Colonic mucosa (tissue), 4 donors: ENCODE results near the gene JAKMIP2. TPM values are rescaled to one million over a fixed set of nuclear protein-coding genes. Genes with fewer than 3 reads are reported as not detected.

Source experiments
- DNase-seq: peaks from one replicate; pipeline ENCODE4 v3.0.0-alpha.2; 2020
- H3K27ac ChIP-seq: fragments of 200-600 bp; one replicate; pipeline ENCODE4 v1.8.0; 2021
- H3K27me3 ChIP-seq: fragments of 200-600 bp; one replicate; pipeline ENCODE4 v1.8.0; 2021
- H3K36me3 ChIP-seq: fragments of 200-600 bp; one replicate; pipeline ENCODE4 v1.8.0; 2021
- H3K4me1 ChIP-seq: fragments of 200-600 bp; one replicate; pipeline ENCODE4 v1.8.0; 2021; ENCODE audit warnings: mild to moderate bottlenecking
- H3K4me3 ChIP-seq: fragments of 200-600 bp; one replicate; pipeline ENCODE4 v1.8.0; 2021
- H3K9ac ChIP-seq, 2 donors: one replicate each; pipeline ENCODE4 v1.7.0; 2013; ENCODE audit warnings: control low read depth in 2 of 2, low read depth in 2 of 2, low read length in 2 of 2
- H3K9me3 ChIP-seq: fragments of 200-600 bp; one replicate; pipeline ENCODE4 v1.8.0; 2021
- intact Hi-C: fragments of 100-400 bp; cut with DNase I; formaldehyde crosslinking; loops from one replicate; pipeline ENCODE4 v1.14.1; 2022
- total RNA-seq, 2 donors: library from RNA; stranded (reverse); fragmentation: NEBNext Ultra II Directional in 1 of 2; extraction: Animal tissue kit (Norgen Biotek cat#: 25700) in 1 of 2; gene quantifications; one replicate each; pipeline ENCODE4 v1.2.1, GENCODE V29; 2021
- TF ChIP-seq, protein P1 (sequence below): fragments of 200-600 bp; IDR thresholded peaks from one replicate; pipeline ENCODE4 v1.8.0; 2022; ENCODE audit warnings: antibody characterized with exemption, mild to moderate bottlenecking
- donor health status: healthy.
- donor health status: DM: no; HTN: no; CAD: no.
- donor health status: DM: no; HTN: no; CAD: no.

Gene JAKMIP2
- total RNA-seq, 2 donors from 2014 or later, result 0.17 to 1.3 TPM

DNA sequence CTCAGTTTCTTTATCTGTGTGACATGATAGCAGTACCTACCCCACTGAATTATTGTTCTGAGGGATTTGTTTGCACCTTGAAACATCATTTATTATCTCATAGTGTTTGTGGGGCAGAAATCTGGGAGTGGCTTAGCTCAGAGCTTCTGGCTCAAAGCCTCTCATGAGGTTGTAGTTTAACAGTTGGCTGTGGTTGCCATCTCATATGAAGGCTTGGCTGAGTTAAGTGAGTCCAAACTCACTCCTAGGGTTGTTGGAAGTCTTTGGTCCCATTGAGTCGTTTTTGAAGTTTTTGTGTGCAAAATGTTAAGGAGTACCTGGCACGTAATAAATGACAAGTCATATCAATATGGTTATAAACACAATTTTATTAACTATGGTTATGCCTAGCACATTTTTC, 3.6 kb upstream of the JAKMIP2 start:
- H3K4me3 ChIP-seq, result no peak overlapping the region
- H3K9me3 ChIP-seq, result no peaks in the 10 kb centered on the region
- H3K9ac ChIP-seq, result no peak overlapping the region
- no peaks in the 10 kb centered on the region for H3K36me3 ChIP-seq
- intact Hi-C loops, result no loop called here
- no peak overlapping the region for H3K27ac ChIP-seq
- DNase-seq, result no peak
- TF ChIP-seq, protein P1, sequence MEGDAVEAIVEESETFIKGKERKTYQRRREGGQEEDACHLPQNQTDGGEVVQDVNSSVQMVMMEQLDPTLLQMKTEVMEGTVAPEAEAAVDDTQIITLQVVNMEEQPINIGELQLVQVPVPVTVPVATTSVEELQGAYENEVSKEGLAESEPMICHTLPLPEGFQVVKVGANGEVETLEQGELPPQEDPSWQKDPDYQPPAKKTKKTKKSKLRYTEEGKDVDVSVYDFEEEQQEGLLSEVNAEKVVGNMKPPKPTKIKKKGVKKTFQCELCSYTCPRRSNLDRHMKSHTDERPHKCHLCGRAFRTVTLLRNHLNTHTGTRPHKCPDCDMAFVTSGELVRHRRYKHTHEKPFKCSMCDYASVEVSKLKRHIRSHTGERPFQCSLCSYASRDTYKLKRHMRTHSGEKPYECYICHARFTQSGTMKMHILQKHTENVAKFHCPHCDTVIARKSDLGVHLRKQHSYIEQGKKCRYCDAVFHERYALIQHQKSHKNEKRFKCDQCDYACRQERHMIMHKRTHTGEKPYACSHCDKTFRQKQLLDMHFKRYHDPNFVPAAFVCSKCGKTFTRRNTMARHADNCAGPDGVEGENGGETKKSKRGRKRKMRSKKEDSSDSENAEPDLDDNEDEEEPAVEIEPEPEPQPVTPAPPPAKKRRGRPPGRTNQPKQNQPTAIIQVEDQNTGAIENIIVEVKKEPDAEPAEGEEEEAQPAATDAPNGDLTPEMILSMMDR, result no peak
- H3K4me1 ChIP-seq, result no peaks in the 10 kb centered on the region
- no peaks in the 10 kb centered on the region for H3K27me3 ChIP-seq

DNA sequence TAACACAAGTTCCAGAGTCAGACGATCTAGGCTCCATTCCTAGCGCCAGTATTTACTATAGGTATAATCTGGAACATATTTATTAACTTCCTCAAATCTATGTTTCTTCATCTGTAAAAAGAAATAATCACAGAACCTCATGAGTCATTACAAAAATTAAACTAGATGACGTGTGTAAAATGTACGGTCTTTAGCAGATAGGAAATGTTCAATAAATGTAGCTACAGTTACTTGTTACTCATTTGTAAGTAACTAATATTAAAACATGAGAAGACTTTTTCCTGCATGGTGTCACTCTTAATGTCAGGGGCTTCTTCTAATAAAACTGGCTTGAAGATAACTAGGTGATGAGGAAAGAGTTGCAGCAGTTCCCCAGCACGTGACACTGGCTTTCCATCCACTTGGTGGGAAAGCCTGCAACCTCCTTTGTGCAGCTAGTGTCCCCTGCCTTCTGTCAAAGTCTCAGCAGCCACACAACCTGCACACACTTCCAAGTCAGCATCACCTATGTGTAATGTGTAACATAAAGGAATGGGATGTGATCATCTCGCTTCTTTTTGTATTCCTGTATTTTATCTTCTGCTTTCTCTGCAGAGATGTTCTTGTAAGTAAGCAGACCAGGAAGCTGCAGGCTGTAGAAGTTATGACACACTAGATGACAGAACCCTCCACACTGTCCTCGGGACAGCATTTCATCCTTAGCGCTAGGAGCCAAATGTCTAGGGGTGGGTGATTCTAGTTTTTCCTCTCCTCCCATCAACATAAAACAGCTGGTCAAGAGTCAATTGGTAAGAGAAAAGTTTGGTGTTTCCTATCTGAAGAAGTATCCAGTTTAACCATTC, 1.8 kb upstream of the JAKMIP2 start:
- no peaks in the 10 kb centered on the region for H3K27me3 ChIP-seq
- no peak for DNase-seq
- no peaks in the 10 kb centered on the region for H3K9me3 ChIP-seq
- intact Hi-C loops, result no loop called here
- H3K4me1 ChIP-seq, result no peaks in the 10 kb centered on the region
- no peak overlapping the region for H3K9ac ChIP-seq
- H3K36me3 ChIP-seq, result no peaks in the 10 kb centered on the region
- H3K4me3 ChIP-seq, result no peak overlapping the region
- no peak overlapping the region for H3K27ac ChIP-seq
- TF ChIP-seq, protein P1, result no peak

GRCh38 chr5:147780924-147781573, 1.5 kb downstream of the JAKMIP2 start:
- no peak overlapping the region for H3K27ac ChIP-seq
- no peaks in the 10 kb centered on the region for H3K4me1 ChIP-seq
- H3K4me3 ChIP-seq, result no peak overlapping the region
- H3K36me3 ChIP-seq, result no peaks in the 10 kb centered on the region
- intact Hi-C loops, result no loop called here
- no peaks in the 10 kb centered on the region for H3K27me3 ChIP-seq
- no peak for DNase-seq
- H3K9me3 ChIP-seq, result no peaks in the 10 kb centered on the region
- no peak overlapping the region for H3K9ac ChIP-seq
- TF ChIP-seq, protein P1, result no peak

GRCh38 chr5:147779694-147780093, 2.8 kb downstream of the JAKMIP2 start:
- Histone ChIP-seq H3K9me3 (no peaks in the 10 kb centered on the region), H3K27me3 (no peaks in the 10 kb centered on the region), H3K9ac (no peak overlapping the region), H3K4me1 (no peaks in the 10 kb centered on the region), H3K4me3 (no peak overlapping the region), H3K36me3 (no peaks in the 10 kb centered on the region), H3K27ac (no peak overlapping the region)
- TF ChIP-seq, protein P1, result no peak
- intact Hi-C loops, result no loop called here
- DNase-seq, result no peak

- Histone ChIP-seq H3K4me3 (no peak overlapping the region), H3K9ac (no peak overlapping the region), H3K4me1 (no peaks in the 10 kb centered on the region), H3K27ac (no peak overlapping the region), H3K27me3 (no peaks in the 10 kb centered on the region), H3K9me3 (no peaks in the 10 kb centered on the region), H3K36me3 (no peaks in the 10 kb centered on the region)
- DNase-seq, result no peak
- TF ChIP-seq, protein P1, result no peak
- intact Hi-C loops, result no loop called here
Observed at GRCh38 chr5:147776989-147777388, 5.5 kb downstream of the JAKMIP2 start.
